ENCODE measurements around the gene SYTL5.

- TF ChIP-seq CTCF (conservative IDR thresholded peaks at IDR 0.05; ENCODE audit: low read length) (no peak), EZH2phosphoT487 (IDR thresholded peaks at IDR 0.05; ENCODE audit: borderline replicate concordance) (no peak)
Observed at GRCh38 chrX:38126179-38126578, 119.8 kb downstream of the SYTL5 start.

Data from Loucy (cell line).